ENCODE measurements around the gene SNX25.
"Not testable (repeated sequence)": the region's sequence is repeated elsewhere in the genome, so short reads cannot be mapped to it uniquely, and the experiment has no call there.

Gene SNX25

GRCh38 chr4:185352202-185352601 lies 142.8 kb downstream of the SNX25 start:
- no peak for DNase-seq

- no peak for DNase-seq
These were observed 143.3 kb downstream of the SNX25 start for GRCh38 chr4:185352741-185353140.

- no peak for DNase-seq
These were observed 147.8 kb downstream of the SNX25 start for GRCh38 chr4:185357211-185357610.

GRCh38 chr4:185357733-185358440 lies 148.5 kb downstream of the SNX25 start:
- no peak for DNase-seq

- no peak for DNase-seq
These were observed 149.1 kb downstream of the SNX25 start for GRCh38 chr4:185358514-185358913.

GRCh38 chr4:185358959-185359358 lies 149.6 kb downstream of the SNX25 start:
- no peak for DNase-seq

GRCh38 chr4:185359767-185360446 lies 150.5 kb downstream of the SNX25 start:
- DNase-seq = no peak

GRCh38 chr4:185361872-185362271 lies 152.5 kb downstream of the SNX25 start:
- DNase-seq = no peak

GRCh38 chr4:185362570-185362969 lies 153.2 kb downstream of the SNX25 start:
- DNase-seq = not testable (repeated sequence)

- no peak for DNase-seq
These were observed 153.9 kb downstream of the SNX25 start for GRCh38 chr4:185363251-185363650.

- no peak for DNase-seq
These were observed 155.5 kb downstream of the SNX25 start for GRCh38 chr4:185364886-185365285.

- no peak for DNase-seq
These were observed 160.3 kb downstream of the SNX25 start for GRCh38 chr4:185369731-185370130.

GRCh38 chr4:185370268-185370949 lies 161.0 kb downstream of the SNX25 start:
- DNase-seq = no peak

GRCh38 chr4:185371702-185372101 lies 162.3 kb downstream of the SNX25 start:
- no peak for DNase-seq

- no peak for DNase-seq
These were observed 164.6 kb downstream of the SNX25 start for GRCh38 chr4:185374027-185374426.

GRCh38 chr4:185374573-185374972 lies 165.2 kb downstream of the SNX25 start:
- no peak for DNase-seq

GRCh38 chr4:185378264-185378663 lies 168.9 kb downstream of the SNX25 start:
- DNase-seq = no peak

- no peak for DNase-seq
These were observed 170.2 kb downstream of the SNX25 start for GRCh38 chr4:185379326-185380295.

GRCh38 chr4:185380320-185380719 lies 170.9 kb downstream of the SNX25 start:
- DNase-seq = no peak

GRCh38 chr4:185381288-185382196 lies 172.1 kb downstream of the SNX25 start:
- no peak for DNase-seq

- no peak for DNase-seq
These were observed 173.4 kb downstream of the SNX25 start for GRCh38 chr4:185382754-185383153.

- DNase-seq = no peak
These were observed 174.1 kb downstream of the SNX25 start for GRCh38 chr4:185383451-185383850.
